SH-SY5Y (cell line): ENCODE measurements around the gene TSPAN5.

Experiments used
- GATA2 ChIP-seq: IDR thresholded peaks from 2 replicates; pipeline ENCODE4 v1.6.1; 2011; ENCODE audit warnings: mild to moderate bottlenecking, low read depth, low read length
- GATA3 ChIP-seq: IDR thresholded peaks from 2 replicates; pipeline ENCODE4 v1.6.1; 2011; ENCODE audit warnings: low read depth, mild to moderate bottlenecking, low read length, moderate library complexity

DNA sequence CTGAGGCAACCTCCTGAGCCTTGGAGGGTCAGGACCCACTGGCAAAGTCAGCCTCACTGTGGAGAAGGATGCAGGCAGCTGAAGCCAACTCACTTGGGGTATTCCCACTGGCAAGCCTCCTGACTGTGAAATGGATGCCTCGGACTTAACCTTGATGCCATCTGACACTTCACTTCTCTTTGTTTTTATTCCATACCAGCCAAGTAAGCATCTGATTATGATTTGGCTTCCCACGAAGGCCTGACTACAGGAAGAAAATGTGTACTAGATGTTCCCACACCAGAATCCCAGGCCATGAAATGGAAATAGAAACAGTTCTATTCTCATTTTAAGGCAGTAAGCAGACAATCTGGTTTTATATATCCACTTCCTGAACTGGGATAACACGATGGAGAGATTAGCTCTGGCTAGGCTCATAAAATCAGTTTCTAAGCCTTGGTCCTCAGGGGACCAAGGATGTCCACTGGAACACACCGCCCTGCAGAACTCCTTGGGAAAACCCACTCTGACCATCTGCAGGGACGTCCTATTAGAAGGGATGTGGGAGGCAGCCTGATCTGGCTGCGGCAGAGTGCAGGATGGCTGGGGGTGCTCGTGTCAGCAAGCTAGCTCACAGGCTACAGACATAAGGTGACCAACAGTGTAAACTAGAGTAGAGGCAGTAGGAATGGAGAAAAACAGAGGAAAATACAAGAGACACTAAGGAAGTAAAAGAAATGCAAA is 89.3 kb downstream of the TSPAN5 start:
- TF ChIP-seq GATA2 (no peak), GATA3 (no peak)
